Lung (tissue), 12 donors: Measurements from ENCODE around the gene PPIG. TPM values are rescaled to one million over a fixed set of nuclear protein-coding genes. Genes with fewer than 3 reads are reported as not detected.

ENCODE experiments used
- ATAC-seq: fragments of 200-7000 bp; cut with Tn5 transposase; one replicate; pipeline ENCODE4 v1.9.1; 2020; ENCODE audit warnings: moderate number of reproducible peaks; ENCODE audit not compliant: insufficient read depth, low FRiP score
- DNase-seq, 3 donors: peaks; one replicate each; pipeline ENCODE4 v3.0.0-alpha.2; 2013 to 2017
- H3K27ac ChIP-seq, 2 donors: one replicate each; pipeline ENCODE4 v1.5.1; 2013; ENCODE audit warnings: mild to moderate bottlenecking in 2 of 2, moderate library complexity in 2 of 2, control low read depth in 1 of 2, inconsistent platforms in 1 of 2, low read depth in 1 of 2, low read length in 1 of 2
- H3K27me3 ChIP-seq, 3 donors: one replicate each; pipeline ENCODE4 v1.5.1; 2013; ENCODE audit warnings: low read length in 2 of 3; ENCODE audit not compliant: control insufficient read depth in 3 of 3, insufficient read depth in 3 of 3
- H3K36me3 ChIP-seq, 4 donors: one replicate each; pipeline ENCODE4 v1.5.1; 2013; ENCODE audit warnings: low read length in 4 of 4, mild to moderate bottlenecking in 1 of 4, moderate library complexity in 1 of 4; ENCODE audit not compliant: control insufficient read depth in 4 of 4, insufficient read depth in 4 of 4
- H3K4me1 ChIP-seq, 5 donors: one replicate each; pipeline ENCODE4 v1.5.1; 2013; ENCODE audit warnings: low read length in 5 of 5, mild to moderate bottlenecking in 2 of 5, moderate library complexity in 1 of 5; ENCODE audit not compliant: control insufficient read depth in 5 of 5, insufficient read depth in 5 of 5
- H3K4me3 ChIP-seq: one replicate; pipeline ENCODE4 v1.5.1; 2013; ENCODE audit warnings: mild to moderate bottlenecking, control low read depth, moderate library complexity
- H3K9ac ChIP-seq, 2 donors: one replicate each; pipeline ENCODE4 v1.5.1; 2013; ENCODE audit warnings: low read length in 2 of 2, control low read depth in 1 of 2; ENCODE audit not compliant: insufficient read depth in 1 of 2
- H3K9me3 ChIP-seq, 4 donors: one replicate each; pipeline ENCODE4 v1.5.1; 2013; ENCODE audit warnings: low read length in 3 of 4, mild to moderate bottlenecking in 1 of 4, moderate library complexity in 1 of 4; ENCODE audit not compliant: control insufficient read depth in 4 of 4, insufficient read depth in 3 of 4
- WGBS, 2 donors: extraction: QIAGEN DNeasy Blood & Tissue Kit; methylation state at CpG; one replicate each; pipeline ENCODE4 v1.1.7; 2013; 5-methylcytosine and 5-hydroxymethylcytosine counted together
- polyA plus RNA-seq, 2 donors: library from polyadenylated mRNA; stranded (reverse); fragments of 200-250 nt; gene quantifications; one replicate each; pipeline ENCODE4 v1.2.1, GENCODE V29; 2013
- total RNA-seq, 2 donors: library from RNA; depleted of rRNA in 1 of 2; stranded (reverse); fragments of >200 nt in 1 of 2; gene quantifications; one replicate each; pipeline ENCODE4 v1.2.1, GENCODE V29; 2014 to 2021
- TF ChIP-seq, protein P1 (sequence below): IDR thresholded peaks from 2 replicates; pipeline ENCODE4 v1.5.1; 2012; ENCODE audit warnings: mild to moderate bottlenecking; ENCODE audit errors: control extremely low read depth, extremely low read depth
- donor health status: control.
- donor health status: control.
- donor health status: Bipolar disorder and iron deficiency.
- donor health status: healthy.
- donor health status: DM: yes; HTN: yes; CAD: no.

PPIG gene
- total and polyA plus RNA-seq, 4 donors: 26.2 to 56.1 (median 48.2) TPM

DNA sequence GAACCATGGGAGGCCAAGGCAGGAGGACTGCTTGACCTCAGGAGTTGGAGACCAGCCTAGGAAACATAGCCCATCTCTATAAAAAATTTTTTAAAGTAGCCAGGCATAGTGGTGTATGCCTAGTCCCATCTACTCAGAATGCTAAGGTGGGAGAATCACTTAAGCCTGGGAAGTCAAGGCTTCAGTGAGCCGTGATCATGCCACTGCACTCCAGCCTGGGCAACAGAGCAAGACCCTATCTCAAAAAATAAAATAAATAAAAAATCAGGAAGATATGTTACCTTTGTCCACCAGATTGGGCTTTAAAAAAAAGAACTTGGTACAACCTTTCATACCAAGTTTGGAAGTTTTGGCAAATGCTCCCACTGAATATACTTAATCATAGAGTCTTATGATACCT is 74.7 kb downstream of the PPIG start:
- H3K9me3 ChIP-seq: no peaks in the 10 kb centered on the region
- TF ChIP-seq, protein P1, sequence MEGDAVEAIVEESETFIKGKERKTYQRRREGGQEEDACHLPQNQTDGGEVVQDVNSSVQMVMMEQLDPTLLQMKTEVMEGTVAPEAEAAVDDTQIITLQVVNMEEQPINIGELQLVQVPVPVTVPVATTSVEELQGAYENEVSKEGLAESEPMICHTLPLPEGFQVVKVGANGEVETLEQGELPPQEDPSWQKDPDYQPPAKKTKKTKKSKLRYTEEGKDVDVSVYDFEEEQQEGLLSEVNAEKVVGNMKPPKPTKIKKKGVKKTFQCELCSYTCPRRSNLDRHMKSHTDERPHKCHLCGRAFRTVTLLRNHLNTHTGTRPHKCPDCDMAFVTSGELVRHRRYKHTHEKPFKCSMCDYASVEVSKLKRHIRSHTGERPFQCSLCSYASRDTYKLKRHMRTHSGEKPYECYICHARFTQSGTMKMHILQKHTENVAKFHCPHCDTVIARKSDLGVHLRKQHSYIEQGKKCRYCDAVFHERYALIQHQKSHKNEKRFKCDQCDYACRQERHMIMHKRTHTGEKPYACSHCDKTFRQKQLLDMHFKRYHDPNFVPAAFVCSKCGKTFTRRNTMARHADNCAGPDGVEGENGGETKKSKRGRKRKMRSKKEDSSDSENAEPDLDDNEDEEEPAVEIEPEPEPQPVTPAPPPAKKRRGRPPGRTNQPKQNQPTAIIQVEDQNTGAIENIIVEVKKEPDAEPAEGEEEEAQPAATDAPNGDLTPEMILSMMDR: no peak
- no peaks in the 10 kb centered on the region for H3K27me3 ChIP-seq
- H3K4me3 ChIP-seq: no peak overlapping the region
- H3K27ac ChIP-seq: no peak overlapping the region
- DNase-seq (no peak), ATAC-seq (no peak)
- H3K4me1 ChIP-seq: no peaks in the 10 kb centered on the region
- H3K9ac ChIP-seq: no peak overlapping the region
- H3K36me3 ChIP-seq: no peaks in the 10 kb centered on the region
- 98 to 100% methylated on average over 1 of the region's 1 CpG for WGBS, 2 donors

DNA sequence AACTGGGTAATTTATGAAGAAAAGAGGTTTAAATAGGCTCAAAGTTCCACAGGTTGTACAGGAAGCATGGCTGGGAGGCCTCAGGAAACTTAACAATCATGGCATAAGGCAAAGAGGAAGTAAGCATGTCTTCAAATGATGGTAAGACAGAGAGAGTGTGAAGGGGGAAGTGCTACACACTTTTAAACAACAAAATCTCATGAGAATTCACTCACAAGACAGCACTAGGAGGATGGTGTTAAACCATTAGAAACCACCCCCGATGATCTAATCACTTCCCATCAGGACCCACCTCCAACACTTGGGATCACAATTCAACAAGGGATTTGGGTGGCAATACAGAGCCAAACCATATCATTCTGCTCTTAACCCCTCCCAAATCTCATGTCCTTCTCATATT is 75.2 kb downstream of the PPIG start:
- Histone ChIP-seq H3K36me3 (no peaks in the 10 kb centered on the region), H3K27me3 (no peaks in the 10 kb centered on the region), H3K9ac (no peak overlapping the region), H3K4me3 (no peak overlapping the region), H3K27ac (no peak overlapping the region), H3K9me3 (no peaks in the 10 kb centered on the region), H3K4me1 (no peaks in the 10 kb centered on the region)
- WGBS, 2 donors: 36 to 74% methylated on average over 1 of the region's 1 CpG
- DNase-seq (no peak), ATAC-seq (no peak)
- TF ChIP-seq, protein P1: no peak

DNA sequence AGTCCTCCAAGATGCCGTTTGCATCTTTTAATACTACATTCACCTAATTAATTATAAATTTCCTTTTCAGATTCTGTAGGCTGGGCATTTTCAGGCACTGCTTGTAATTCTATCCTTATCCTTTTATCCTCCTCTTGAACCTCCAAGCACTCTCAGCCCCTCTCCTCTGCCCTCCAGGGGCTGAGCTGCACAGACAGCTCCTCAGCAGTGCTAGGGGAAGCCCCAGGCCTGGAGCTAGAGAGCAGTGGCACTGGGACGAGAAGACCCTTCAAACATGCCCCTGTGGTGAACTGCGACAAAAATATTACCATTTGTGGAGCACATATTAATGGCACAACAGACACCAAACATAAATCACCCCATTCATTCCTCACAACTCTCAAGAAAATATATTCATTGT is 77.1 kb downstream of the PPIG start:
- no peak for ATAC-seq
- Histone ChIP-seq H3K4me3 (no peak overlapping the region), H3K9me3 (no peaks in the 10 kb centered on the region), H3K36me3 (no peaks in the 10 kb centered on the region), H3K27ac (no peak overlapping the region), H3K4me1 (no peaks in the 10 kb centered on the region), H3K27me3 (no peaks in the 10 kb centered on the region), H3K9ac (no peak overlapping the region)
- TF ChIP-seq, protein P1: no peak
- DNase-seq: no peak
- 63 to 78% methylated on average over 3 of the region's 3 CpGs for WGBS, 2 donors

DNA sequence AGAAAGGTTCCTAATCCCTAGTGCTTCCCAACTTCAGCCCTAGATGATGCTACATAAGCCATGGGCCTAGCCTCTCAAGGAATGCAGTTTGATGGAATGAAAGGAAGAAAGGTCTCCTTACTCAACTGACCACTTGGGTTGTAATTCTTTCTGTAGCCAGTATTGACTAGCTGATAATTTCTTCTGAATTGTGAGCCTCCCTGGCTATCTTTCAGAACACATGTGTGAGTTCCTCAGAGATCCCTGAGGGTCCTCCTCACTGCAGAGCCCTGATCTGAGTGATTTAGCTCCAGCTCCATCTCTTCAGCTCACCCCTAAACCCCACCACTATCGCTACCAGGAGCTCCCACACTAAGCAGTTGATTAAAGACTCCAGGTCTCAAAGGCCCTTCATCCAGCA is 78.6 kb downstream of the PPIG start:
- H3K27ac ChIP-seq: no peak overlapping the region
- H3K4me3 ChIP-seq: no peak overlapping the region
- no peak for ATAC-seq
- 99 to 100% methylated on average over 1 of the region's 1 CpG for WGBS, 2 donors
- no peak overlapping the region for H3K9ac ChIP-seq
- no peaks in the 10 kb centered on the region for H3K4me1 ChIP-seq
- H3K9me3 ChIP-seq: no peaks in the 10 kb centered on the region
- H3K27me3 ChIP-seq: no peaks in the 10 kb centered on the region
- TF ChIP-seq, protein P1: no peak
- DNase-seq: no peak
- no peaks in the 10 kb centered on the region for H3K36me3 ChIP-seq
